HCT116 (cell line): Measurements from ENCODE around the gene AQP12B. TPM values are rescaled to one million over a fixed set of nuclear protein-coding genes. Genes with fewer than 3 reads are reported as not detected.

Experiments
- ATAC-seq: fragments of 200-7000 bp; cut with Tn5 transposase; 2 replicates; pipeline ENCODE4 v1.9.1; 2020; ENCODE audit warnings: mild to moderate bottlenecking, moderate library complexity
- BruUV-seq: library from RNA; stranded (reverse); fragments of 400-500 nt; replicated peaks from 2 replicates; lab custom pipeline; 2021; lab: Mats Ljungman, UMichigan
- CTCF ChIA-PET: fragments of 300-600 bp; sonication (Branson Sonifier 250); formaldehyde crosslinking; loops from one replicate; lab custom pipeline; 2021; ENCODE audit warnings: antibody characterized with exemption; lab: Charles Lee
- POLR2A ChIA-PET: fragments of 300-600, 350-600 bp; sonication (Branson Sonifier 250); formaldehyde crosslinking; loops from one replicate; lab custom pipeline; 2021; ENCODE audit warnings: antibody characterized with exemption; lab: Charles Lee
- RAD21 ChIA-PET, 2 experiments: fragments of 300-600 bp; sonication (Branson Sonifier 250); formaldehyde crosslinking; loops; one replicate each; lab custom pipeline; 2023; ENCODE audit warnings: low total read pairs in 2 of 2; ENCODE audit not compliant: uncharacterized antibody in 2 of 2, unreplicated experiment in 2 of 2, low non-redundant PET in 1 of 2; lab: Charles Lee
- DNase-seq: peaks from one replicate; pipeline ENCODE4 v3.0.0-alpha.2; 2010; ENCODE audit warnings: low read depth, low spot score
- H2AFZ ChIP-seq: fragments of 200-600 bp; shearing (Covaris generic), sonication (generic); 2 replicates; pipeline ENCODE4 v1.6.1; 2017; ENCODE audit warnings: low read depth, mixed run types, mixed read lengths, antibody characterized with exemption, low read length; ENCODE audit not compliant: poor library complexity, severe bottlenecking
- H3K27ac ChIP-seq: 2 replicates; pipeline ENCODE4 v1.5.1; 2012; ENCODE audit warnings: low read depth, low read length
- H3K27me3 ChIP-seq: fragments of 200-600 bp; sonication (generic); 2 replicates; pipeline ENCODE4 v1.6.1; 2016; ENCODE audit warnings: mixed run types, low read length, mixed read lengths; ENCODE audit not compliant: insufficient read depth
- H3K36me3 ChIP-seq, 2 experiments: fragments of 200-500 bp in 1 of 2; fragments of 200-600 bp in 1 of 2; sonication (Bioruptor generic) in 1 of 2; sonication (generic) in 1 of 2; 2 replicates each; pipeline versions ENCODE4 v1.5.1 to v1.6.1; 2014 to 2016; ENCODE audit warnings: low read length in 2 of 2, inconsistent platforms in 1 of 2, mixed read lengths in 1 of 2, mixed run types in 1 of 2; ENCODE audit not compliant: insufficient read depth in 2 of 2, control insufficient read depth in 1 of 2
- H3K4me1 ChIP-seq, 2 experiments: fragments of 200-600 bp in 1 of 2; sonication (generic) in 1 of 2; 2 replicates each; pipeline versions ENCODE4 v1.5.1 to v1.6.1; 2012 to 2017; ENCODE audit warnings: low read length in 2 of 2, inconsistent platforms in 1 of 2, mild to moderate bottlenecking in 1 of 2, mixed read lengths in 1 of 2, mixed run types in 1 of 2, moderate library complexity in 1 of 2; ENCODE audit not compliant: insufficient read depth in 2 of 2, control insufficient read depth in 1 of 2
- H3K4me2 ChIP-seq: fragments of 200-600 bp; sonication (generic); 2 replicates; pipeline ENCODE4 v1.6.1; 2017; ENCODE audit warnings: mixed run types, low read length, mixed read lengths
- H3K4me3 ChIP-seq, 2 experiments: fragments of 200-600 bp in 1 of 2; sonication (generic) in 1 of 2; replicated peaks in 1 of 2; 2 replicates each; pipeline ENCODE4 v1.5.1; 2011 to 2016; ENCODE audit warnings: low read length in 2 of 2, control low read depth in 1 of 2, low read depth in 1 of 2, mild to moderate bottlenecking in 1 of 2, mixed read lengths in 1 of 2, mixed run types in 1 of 2
- H3K79me2 ChIP-seq: fragments of 200-600 bp; sonication (generic); 2 replicates; pipeline ENCODE4 v1.6.1; 2017; ENCODE audit warnings: mild to moderate bottlenecking, mixed run types, low read length, moderate library complexity, mixed read lengths; ENCODE audit not compliant: insufficient read depth
- H3K9ac ChIP-seq: fragments of 200-600 bp; sonication (generic); 2 replicates; pipeline ENCODE4 v1.6.1; 2016; ENCODE audit warnings: low read length, mixed read lengths
- H3K9me2 ChIP-seq: fragments of 200-600 bp; sonication (generic), shearing (Covaris generic); 2 replicates; pipeline ENCODE4 v1.6.1; 2017; ENCODE audit warnings: mixed run types, mild to moderate bottlenecking, moderate library complexity; ENCODE audit not compliant: insufficient read depth
- H3K9me3 ChIP-seq, 2 experiments: fragments of 200-500 bp in 1 of 2; fragments of 200-600 bp in 1 of 2; sonication (Bioruptor generic) in 1 of 2; sonication (generic) in 1 of 2; 2 replicates each; pipeline ENCODE4 v1.6.1; 2014 to 2017; ENCODE audit warnings: low read length in 2 of 2, mixed read lengths in 2 of 2, inconsistent platforms in 1 of 2, low read depth in 1 of 2, mild to moderate bottlenecking in 1 of 2, mixed run types in 1 of 2, moderate library complexity in 1 of 2; ENCODE audit not compliant: control insufficient read depth in 1 of 2, insufficient read depth in 1 of 2
- H4K20me1 ChIP-seq: fragments of 200-600 bp; sonication (generic), shearing (Covaris generic); 2 replicates; pipeline ENCODE4 v1.6.1; 2017; ENCODE audit warnings: mixed run types, mild to moderate bottlenecking, moderate library complexity; ENCODE audit not compliant: insufficient read depth
- EZH2 ChIP-seq: fragments of 200-600 bp; sonication (generic); IDR thresholded peaks from 2 replicates; pipeline ENCODE4 v1.6.1; 2017; ENCODE audit warnings: antibody characterized with exemption, mixed run types
- EZH2phosphoT487 ChIP-seq: fragments of 200-600 bp; IDR thresholded peaks from 2 replicates; pipeline ENCODE4 v1.6.1; 2018; ENCODE audit warnings: antibody characterized with exemption, borderline replicate concordance
- MAX ChIP-seq: IDR thresholded peaks from 2 replicates; pipeline ENCODE4 v1.6.1; 2012
- SIN3A ChIP-seq: IDR thresholded peaks from 2 replicates; pipeline ENCODE4 v1.6.1; 2012; ENCODE audit warnings: low read depth
- ZFX ChIP-seq: fragments of 450-650 bp; IDR thresholded peaks from 2 replicates; pipeline ENCODE4 v1.6.1; 2017
- intact Hi-C: fragments of 100-400 bp; cut with micrococcal nuclease; formaldehyde crosslinking; loops from 2 replicates; pipeline ENCODE4 v1.10.0; 2022
- total RNA-seq: library from RNA; stranded (reverse); gene quantifications from one replicate; pipeline ENCODE4 v1.2.1, GENCODE V29; 2021; ENCODE audit not compliant: unreplicated experiment

Gene AQP12B
- total RNA-seq, 1 experiment from 2014 or later, result not detected

GRCh38 chr2:240655931-240656886, 26.5 kb downstream of the AQP12B start (continued):
- no peak for TF ChIP-seq MAX

- intact Hi-C loops, result no loop called here
- TF ChIP-seq ZFX (no peak), EZH2 (no peak), SIN3A (no peak), MAX (no peak), EZH2phosphoT487 (no peak)
- no TSS peak for BruUV-seq
- Histone ChIP-seq H3K36me3 (no peaks in the 10 kb centered on the region), H3K9me3 (no peaks in the 10 kb centered on the region; a peak in 1 of 4 replicates), H3K9me2 (no peaks in the 10 kb centered on the region), H4K20me1 (no peaks in the 10 kb centered on the region), H3K27me3 (peaks cover 37% of the 10 kb centered on the region), H3K27ac (no peak overlapping the region), H3K9ac (no peak overlapping the region), H3K4me2 (no peak overlapping the region), H3K79me2 (no peaks in the 10 kb centered on the region), H3K4me3 (no peak overlapping the region), H3K4me1 (no peaks in the 10 kb centered on the region), H2AFZ (no peak overlapping the region)
- CTCF ChIA-PET, result no interaction called here
- no peak for DNase-seq
- RAD21 ChIA-PET, result no interaction called here
- POLR2A ChIA-PET, result no interaction called here
- ATAC-seq, result no peak
Measured at GRCh38 chr2:240651185-240651584, 31.5 kb downstream of the AQP12B start.
